Loucy (cell line): ENCODE measurements around the gene OR51A7.

Source experiments
- H2AFZ ChIP-seq: fragments of 200-600 bp; sonication (generic); 2 replicates; pipeline ENCODE4 v1.6.0; 2016; ENCODE audit warnings: antibody characterized with exemption, mild to moderate bottlenecking, low read length, moderate library complexity
- H3F3A ChIP-seq: fragments of 200-600 bp; 2 replicates; pipeline ENCODE4 v1.6.0; 2016; ENCODE audit warnings: antibody characterized with exemption, low read depth, mild to moderate bottlenecking
- H3K27me3 ChIP-seq: fragments of 200-600 bp; sonication (generic); 2 replicates; pipeline ENCODE4 v1.6.1; 2014; ENCODE audit warnings: low read length, mild to moderate bottlenecking; ENCODE audit not compliant: insufficient read depth, poor library complexity, severe bottlenecking
- H3K36me3 ChIP-seq: fragments of 200-600 bp; sonication (generic); 2 replicates; pipeline ENCODE4 v1.6.1; 2016; ENCODE audit warnings: low read length; ENCODE audit not compliant: insufficient read depth
- H3K4me1 ChIP-seq: fragments of 200-600 bp; sonication (generic); 2 replicates; pipeline ENCODE4 v1.5.1; 2014; ENCODE audit warnings: low read length, mild to moderate bottlenecking; ENCODE audit not compliant: insufficient read depth, poor library complexity, severe bottlenecking
- H3K4me2 ChIP-seq: fragments of 200-600 bp; sonication (generic); 2 replicates; pipeline ENCODE4 v1.6.0; 2014; ENCODE audit warnings: antibody characterized with exemption, low read length, low read depth, mild to moderate bottlenecking; ENCODE audit not compliant: poor library complexity, severe bottlenecking
- H3K4me3 ChIP-seq: fragments of 200-600 bp; sonication (generic); 2 replicates; pipeline ENCODE4 v1.5.1; 2014; ENCODE audit warnings: low read length, mild to moderate bottlenecking, mixed read lengths; ENCODE audit not compliant: poor library complexity, severe bottlenecking
- H3K79me2 ChIP-seq: fragments of 200-600 bp; sonication (generic); 2 replicates; pipeline ENCODE4 v1.6.1; 2014; ENCODE audit warnings: low read length; ENCODE audit not compliant: insufficient read depth
- H3K9ac ChIP-seq: fragments of 200-600 bp; sonication (generic); 2 replicates; pipeline ENCODE4 v1.6.0; 2014; ENCODE audit warnings: mild to moderate bottlenecking, low read depth, low read length, moderate library complexity; ENCODE audit not compliant: poor library complexity, severe bottlenecking
- H3K9me2 ChIP-seq: fragments of 200-600 bp; sonication (generic); replicated peaks from 2 replicates; pipeline ENCODE4 v1.6.1; 2016; ENCODE audit warnings: low read depth, low read length, mixed read lengths
- H3K9me3 ChIP-seq: fragments of 200-600 bp; sonication (generic); 2 replicates; pipeline ENCODE4 v1.6.1; 2014; ENCODE audit warnings: mild to moderate bottlenecking, antibody characterized with exemption, low read length, low read depth; ENCODE audit not compliant: insufficient read depth
- H4K20me1 ChIP-seq: fragments of 200-600 bp; sonication (generic); 2 replicates; pipeline ENCODE4 v1.6.0; 2014; ENCODE audit warnings: antibody characterized with exemption, low read length, mild to moderate bottlenecking; ENCODE audit not compliant: insufficient read depth, poor library complexity, severe bottlenecking
- CTCF ChIP-seq: fragments of 200-600 bp; sonication (generic); conservative IDR thresholded peaks from 2 replicates; pipeline ENCODE4 v1.5.1; 2014; ENCODE audit warnings: mild to moderate bottlenecking, antibody characterized with exemption, low read length
- EZH2phosphoT487 ChIP-seq: fragments of 200-600 bp; IDR thresholded peaks from 2 replicates; pipeline ENCODE4 v1.6.1; 2018; ENCODE audit warnings: antibody characterized with exemption, mild to moderate bottlenecking, moderate library complexity, borderline replicate concordance

The OR51A7 gene

DNA sequence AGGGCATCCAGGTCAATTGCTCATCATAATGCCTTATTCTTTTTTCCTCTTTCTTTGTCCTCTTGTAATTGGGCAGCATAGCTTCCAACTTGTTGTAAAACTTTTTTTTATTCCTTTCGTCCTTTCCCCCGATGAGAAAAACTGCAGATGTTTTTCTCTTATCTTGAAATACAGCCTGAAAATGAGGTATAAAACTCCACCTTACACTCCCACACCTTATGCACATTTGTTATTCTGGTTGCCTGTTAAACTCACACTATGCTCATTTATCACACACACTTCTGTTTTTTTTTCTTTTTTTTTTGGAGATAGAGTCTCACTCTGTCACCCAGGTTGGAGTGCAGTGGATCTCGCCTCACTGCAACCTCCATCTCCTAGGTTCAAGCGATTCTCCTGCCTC lies 53.8 kb downstream of the OR51A7 start:
- Histone ChIP-seq H2AFZ (no peak overlapping the region), H3K4me2 (no peak overlapping the region), H3K27me3 (no peaks in the 10 kb centered on the region), H3K4me3 (no peak overlapping the region), H3K4me1 (no peaks in the 10 kb centered on the region), H3K9me2 (no peaks in the 10 kb centered on the region), H3F3A (no peaks in the 10 kb centered on the region), H3K79me2 (no peaks in the 10 kb centered on the region), H3K9me3 (no peaks in the 10 kb centered on the region), H4K20me1 (no peaks in the 10 kb centered on the region), H3K9ac (no peak overlapping the region), H3K36me3 (no peaks in the 10 kb centered on the region)
- no peak for TF ChIP-seq EZH2phosphoT487
- TF ChIP-seq CTCF = no peak
